Smooth muscle cell (in vitro differentiated cells): ENCODE measurements around the gene CRYBB1. TPM values are rescaled to one million over a fixed set of nuclear protein-coding genes. Genes with fewer than 3 reads are reported as not detected.

Experiments
- DNase-seq: peaks from one replicate; lab custom pipeline; 2025; ENCODE audit not compliant: unreplicated experiment; lab: John Stamatoyannopoulos, UW
- H2AFZ ChIP-seq: fragments of 200-600 bp; sonication (generic); 2 replicates; pipeline ENCODE4 v1.6.0; 2016; ENCODE audit warnings: antibody characterized with exemption, low read depth, mild to moderate bottlenecking
- H3F3A ChIP-seq: fragments of 200-600 bp; sonication (generic); 2 replicates; pipeline ENCODE4 v1.6.0; 2017; ENCODE audit warnings: antibody characterized with exemption, low read depth
- H3K27ac ChIP-seq: fragments of 200-600 bp; sonication (generic); 2 replicates; pipeline ENCODE4 v1.5.1; 2016; ENCODE audit warnings: low read depth, mild to moderate bottlenecking
- H3K27me3 ChIP-seq: fragments of 200-600 bp; sonication (generic); 2 replicates; pipeline ENCODE4 v1.6.1; 2016; ENCODE audit warnings: low read depth, mild to moderate bottlenecking
- H3K36me3 ChIP-seq: fragments of 200-600 bp; sonication (generic); 2 replicates; pipeline ENCODE4 v1.5.1; 2016; ENCODE audit warnings: low read depth
- H3K4me1 ChIP-seq: fragments of 200-600 bp; sonication (generic); 2 replicates; pipeline ENCODE4 v1.5.1; 2016; ENCODE audit warnings: low read depth
- H3K4me2 ChIP-seq: fragments of 200-600 bp; sonication (generic); 2 replicates; pipeline ENCODE4 v1.6.0; 2016; ENCODE audit warnings: mild to moderate bottlenecking
- H3K4me3 ChIP-seq: fragments of 200-600 bp; sonication (generic); 2 replicates; pipeline ENCODE4 v1.5.1; 2016; ENCODE audit warnings: mild to moderate bottlenecking
- H3K79me2 ChIP-seq: fragments of 200-600 bp; sonication (generic); 2 replicates; pipeline ENCODE4 v1.6.0; 2016; ENCODE audit warnings: low read depth, mild to moderate bottlenecking
- H3K9ac ChIP-seq: fragments of 200-600 bp; sonication (generic); 2 replicates; pipeline ENCODE4 v1.6.0; 2016; ENCODE audit warnings: low read depth
- H3K9me3 ChIP-seq: fragments of 200-600 bp; sonication (generic); replicated peaks from 2 replicates; pipeline ENCODE4 v1.5.1; 2016; ENCODE audit warnings: low read depth
- H4K20me1 ChIP-seq: fragments of 200-600 bp; sonication (generic); 2 replicates; pipeline ENCODE4 v1.6.0; 2016; ENCODE audit warnings: low read depth
- CTCF ChIP-seq: fragments of 200-600 bp; sonication (generic); IDR thresholded peaks from 2 replicates; pipeline ENCODE4 v1.5.1; 2017; ENCODE audit warnings: borderline replicate concordance, mild to moderate bottlenecking, antibody characterized with exemption; ENCODE audit not compliant: insufficient read depth, poor library complexity, severe bottlenecking
- WGBS: methylation state at CpG from one replicate; pipeline ENCODE4 v1.1.7; 2016; ENCODE audit warnings: low lambda C conversion rate; 5-methylcytosine and 5-hydroxymethylcytosine counted together
- polyA plus RNA-seq: library from polyadenylated mRNA; unstranded; fragments of >200 nt; fragmentation: Nextera tagmentation; extraction: Ambion mirVana; gene quantifications from 2 replicates; pipeline ENCODE4 v1.2.1, GENCODE V29; 2016
- total RNA-seq: library from RNA; depleted of rRNA; stranded (reverse); fragments of >200 nt; gene quantifications from 2 replicates; pipeline ENCODE4 v1.2.3, GENCODE V29; 2014

The CRYBB1 gene
- 0.27 TPM in 1 of 2 replicates, not detected in the other for total RNA-seq
- polyA plus RNA-seq: not detected in 2 replicates

- H3K79me2 ChIP-seq: no peaks in the 10 kb centered on the region
- H3K27me3 ChIP-seq: peaks cover 10% of the 10 kb centered on the region
- no peak within 1 kb of the TSS for H3K27ac ChIP-seq
- H3K4me1 ChIP-seq: peaks cover 24% of the 10 kb centered on the region
- H2AFZ ChIP-seq: peak within 1 kb of the TSS; percentile 61
- H3F3A ChIP-seq: no peaks in the 10 kb centered on the region
- WGBS: 52% methylated on average over 7 of the region's 7 CpGs
- DNase-seq: no peak
- no peak within 1 kb of the TSS for H3K4me3 ChIP-seq
- no peak for TF ChIP-seq CTCF
- no peaks in the 10 kb centered on the region for H3K9me3 ChIP-seq
- H3K36me3 ChIP-seq: no peaks in the 10 kb centered on the region
- no peaks in the 10 kb centered on the region for H4K20me1 ChIP-seq
- no peak within 1 kb of the TSS for H3K4me2 ChIP-seq
- H3K9ac ChIP-seq: no peak within 1 kb of the TSS
Observed at GRCh38 chr22:26617271-26618199, at the start of gene CRYBB1. CRYBB1 (minus strand) TSS chr22:26618027; CDS start chr22:26616319, 1,708 bp downstream.

- Histone ChIP-seq H3K9me3 (no peaks in the 10 kb centered on the region), H3F3A (no peaks in the 10 kb centered on the region), H2AFZ (no peak overlapping the region), H3K27ac (no peak overlapping the region), H3K27me3 (no peaks in the 10 kb centered on the region), H4K20me1 (no peaks in the 10 kb centered on the region), H3K4me2 (no peak overlapping the region), H3K9ac (no peak overlapping the region), H3K4me3 (no peak overlapping the region), H3K79me2 (no peaks in the 10 kb centered on the region), H3K4me1 (peaks cover 8% of the 10 kb centered on the region), H3K36me3 (no peaks in the 10 kb centered on the region)
- 83% methylated on average over 13 of the region's 13 CpGs for WGBS
- no peak for DNase-seq
- no peak for TF ChIP-seq CTCF
Observed at GRCh38 chr22:26667140-26667539, 49.3 kb upstream of the CRYBB1 start.

- H4K20me1 ChIP-seq: no peaks in the 10 kb centered on the region
- no peak overlapping the region for H3K27ac ChIP-seq
- H3K79me2 ChIP-seq: no peaks in the 10 kb centered on the region
- peaks cover 10% of the 10 kb centered on the region for H3K4me1 ChIP-seq
- DNase-seq: no peak
- H3K36me3 ChIP-seq: no peaks in the 10 kb centered on the region
- no peak overlapping the region for H3K4me3 ChIP-seq
- H2AFZ ChIP-seq: no peak overlapping the region
- WGBS: 46% methylated on average over 4 of the region's 4 CpGs
- H3K9ac ChIP-seq: no peak overlapping the region
- H3K4me2 ChIP-seq: no peak overlapping the region
- no peaks in the 10 kb centered on the region for H3K9me3 ChIP-seq
- H3K27me3 ChIP-seq: no peaks in the 10 kb centered on the region
- H3F3A ChIP-seq: peaks cover under 1% of the 10 kb centered on the region
- no peak for TF ChIP-seq CTCF
Observed at GRCh38 chr22:26665813-26666231, 48.0 kb upstream of the CRYBB1 start.
